NCI-H69 (cell line): ENCODE measurements around the gene NIT2.
"Not testable (repeated sequence)": the region's sequence is repeated elsewhere in the genome, so short reads cannot be mapped to it uniquely, and the experiment has no call there.

Experiments
- DNase-seq: peaks from one replicate; lab custom pipeline; 2025; lab: John Stamatoyannopoulos, UW

Gene NIT2

GRCh38 chr3:100338911-100339310 is 4.4 kb downstream of the NIT2 start:
- no peak for DNase-seq

- no peak for DNase-seq
Measured at GRCh38 chr3:100339786-100340185, 5.2 kb downstream of the NIT2 start.

- DNase-seq, result no peak
Measured at GRCh38 chr3:100340527-100340926, 6.0 kb downstream of the NIT2 start.

- no peak for DNase-seq
Measured at GRCh38 chr3:100348727-100349126, 14.2 kb downstream of the NIT2 start.

- not testable (repeated sequence) for DNase-seq
Measured at GRCh38 chr3:100351770-100352169, 17.2 kb downstream of the NIT2 start.

GRCh38 chr3:100352296-100353231 is 18.0 kb downstream of the NIT2 start:
- no peak for DNase-seq

- DNase-seq, result no peak
Measured at GRCh38 chr3:100354850-100355249, 20.3 kb downstream of the NIT2 start.

GRCh38 chr3:100358413-100358812 is 23.9 kb downstream of the NIT2 start:
- DNase-seq, result no peak

GRCh38 chr3:100359035-100359434 is 24.5 kb downstream of the NIT2 start:
- no peak for DNase-seq

GRCh38 chr3:100360757-100361496 is 26.4 kb downstream of the NIT2 start:
- no peak for DNase-seq

GRCh38 chr3:100361897-100362296 is 27.3 kb downstream of the NIT2 start:
- no peak for DNase-seq

GRCh38 chr3:100364421-100364820 is 29.9 kb downstream of the NIT2 start:
- no peak for DNase-seq

GRCh38 chr3:100366424-100366823 is 31.9 kb downstream of the NIT2 start:
- DNase-seq, result no peak

- DNase-seq, result no peak
Measured at GRCh38 chr3:100368441-100368840, 33.9 kb downstream of the NIT2 start.

GRCh38 chr3:100370756-100371155 is 36.2 kb downstream of the NIT2 start:
- no peak for DNase-seq

GRCh38 chr3:100374521-100374920 is 40.0 kb downstream of the NIT2 start:
- no peak for DNase-seq

- no peak for DNase-seq
Measured at GRCh38 chr3:100376301-100376700, 41.7 kb downstream of the NIT2 start.

GRCh38 chr3:100384733-100385525 is 50.4 kb downstream of the NIT2 start:
- no peak for DNase-seq

- DNase-seq, result no peak
Measured at GRCh38 chr3:100386437-100387074, 52.0 kb downstream of the NIT2 start.

GRCh38 chr3:100389025-100389424 is 54.5 kb downstream of the NIT2 start:
- DNase-seq, result no peak

- no peak for DNase-seq
Measured at GRCh38 chr3:100395679-100396431, 61.3 kb downstream of the NIT2 start.
